GM13976 (cell line): ENCODE measurements around the gene EXTL1.

ENCODE experiments used
- DNase-seq: peaks from one replicate; pipeline ENCODE4 v3.0.0; 2012; ENCODE audit warnings: low spot score
- CTCF ChIP-seq: IDR thresholded peaks from 2 replicates; pipeline ENCODE4 v1.5.1; 2012; ENCODE audit warnings: borderline replicate concordance, mild to moderate bottlenecking; ENCODE audit not compliant: insufficient read depth; ENCODE audit errors: extremely low read depth, missing control alignments, control extremely low read depth
- in situ Hi-C: fragments of 300-500 bp; cut with MboI; formaldehyde crosslinking; loops from one replicate; pipeline ENCODE4 v1.12.0; 2022; ENCODE audit warnings: low sequenced_read_pairs, mixed read lengths, inconsistent platforms; ENCODE audit not compliant: unreplicated experiment

The EXTL1 gene

GRCh38 chr1:26046246-26047095 is 24.9 kb downstream of the EXTL1 start:
- in situ Hi-C loops: no loop called here
- no peak for TF ChIP-seq CTCF
- DNase-seq: no peak

GRCh38 chr1:26047278-26047874 is 25.8 kb downstream of the EXTL1 start:
- no peak for DNase-seq
- no peak for TF ChIP-seq CTCF
- in situ Hi-C loops: no loop called here

- no peak for DNase-seq
- no peak for TF ChIP-seq CTCF
- in situ Hi-C loops: no loop called here
Observed at GRCh38 chr1:26049531-26050247, 28.1 kb downstream of the EXTL1 start.

GRCh38 chr1:26050248-26050640 is 28.7 kb downstream of the EXTL1 start:
- DNase-seq: no peak
- TF ChIP-seq CTCF: no peak
- in situ Hi-C loops: no loop called here

- TF ChIP-seq CTCF: no peak
- in situ Hi-C loops: no loop called here
- no peak for DNase-seq
Observed at GRCh38 chr1:26053718-26054560, 32.4 kb downstream of the EXTL1 start.

GRCh38 chr1:26055041-26055440 is 33.5 kb downstream of the EXTL1 start:
- TF ChIP-seq CTCF: no peak
- in situ Hi-C loops: no loop called here
- DNase-seq: no peak
